Measurements from ENCODE around the gene HEMK1.

The HEMK1 gene

DNA sequence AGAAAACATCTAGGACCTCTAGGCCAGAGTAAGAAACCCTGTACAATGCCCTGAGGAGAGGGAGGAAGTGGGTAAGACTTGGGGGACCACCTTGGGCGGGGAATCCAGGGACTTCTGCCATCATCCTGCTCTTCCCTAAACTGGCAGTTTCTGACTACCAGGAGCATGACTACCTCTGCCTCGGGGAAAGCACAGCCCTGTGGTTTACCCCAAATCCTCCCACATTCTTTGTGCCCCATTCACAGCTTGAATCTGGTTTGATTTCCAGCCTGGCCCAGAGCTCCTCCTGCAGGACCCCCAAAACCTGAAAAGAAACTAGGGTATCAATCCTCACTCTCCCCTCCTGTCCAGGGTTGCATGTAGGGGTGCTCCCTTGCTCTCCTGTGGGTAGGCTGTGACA is 6.5 kb upstream of the HEMK1 start:
- Histone ChIP-seq H3K9me2 (replicated peaks; ENCODE audit: low read depth, low read length) (no peaks in the 10 kb centered on the region), H3K9me3 (ENCODE audit: insufficient read depth, low read depth, low read length) (no peaks in the 10 kb centered on the region), H3K4me1 (ENCODE audit: insufficient read depth, low read length, poor library complexity, severe bottlenecking) (peaks cover 7% of the 10 kb centered on the region), H3K36me3 (ENCODE audit: insufficient read depth, low read length) (no peaks in the 10 kb centered on the region), H2AFZ (ENCODE audit: low read length) (no peak overlapping the region), H3K4me3 (ENCODE audit: low read length, poor library complexity, severe bottlenecking) (no peak overlapping the region), H4K20me1 (ENCODE audit: insufficient read depth, low read length, poor library complexity, severe bottlenecking) (no peaks in the 10 kb centered on the region), H3K4me2 (ENCODE audit: low read depth, low read length, poor library complexity, severe bottlenecking) (no peak overlapping the region), H3F3A (ENCODE audit: low read depth) (no peaks in the 10 kb centered on the region), H3K9ac (ENCODE audit: low read depth, low read length, poor library complexity, severe bottlenecking) (no peak overlapping the region), H3K79me2 (ENCODE audit: insufficient read depth, low read length) (no peaks in the 10 kb centered on the region), H3K27me3 (ENCODE audit: insufficient read depth, low read length, poor library complexity, severe bottlenecking) (no peaks in the 10 kb centered on the region)
- TF ChIP-seq EZH2phosphoT487 (IDR thresholded peaks at IDR 0.05; ENCODE audit: borderline replicate concordance): no peak
- TF ChIP-seq CTCF (conservative IDR thresholded peaks at IDR 0.05; ENCODE audit: low read length): no peak

GRCh38 chr3:50563867-50564266 is 5.5 kb upstream of the HEMK1 start:
- peaks cover 12% of the 10 kb centered on the region for H3K4me1 ChIP-seq (ENCODE audit: insufficient read depth, low read length, poor library complexity, severe bottlenecking)
- no peaks in the 10 kb centered on the region for H3K79me2 ChIP-seq (ENCODE audit: insufficient read depth, low read length)
- no peak for TF ChIP-seq EZH2phosphoT487 (IDR thresholded peaks at IDR 0.05; ENCODE audit: borderline replicate concordance)
- TF ChIP-seq CTCF (conservative IDR thresholded peaks at IDR 0.05; ENCODE audit: low read length): no peak
- H3K4me3 ChIP-seq (ENCODE audit: low read length, poor library complexity, severe bottlenecking): no peak overlapping the region
- H3K36me3 ChIP-seq (ENCODE audit: insufficient read depth, low read length): no peaks in the 10 kb centered on the region
- H3F3A ChIP-seq (ENCODE audit: low read depth): no peaks in the 10 kb centered on the region
- no peak overlapping the region for H3K9ac ChIP-seq (ENCODE audit: low read depth, low read length, poor library complexity, severe bottlenecking)
- H3K9me3 ChIP-seq (ENCODE audit: insufficient read depth, low read depth, low read length): no peaks in the 10 kb centered on the region
- H3K9me2 ChIP-seq (replicated peaks; ENCODE audit: low read depth, low read length): no peaks in the 10 kb centered on the region
- no peaks in the 10 kb centered on the region for H4K20me1 ChIP-seq (ENCODE audit: insufficient read depth, low read length, poor library complexity, severe bottlenecking)
- H3K4me2 ChIP-seq (ENCODE audit: low read depth, low read length, poor library complexity, severe bottlenecking): no peak overlapping the region
- H2AFZ ChIP-seq (ENCODE audit: low read length): no peak overlapping the region
- no peaks in the 10 kb centered on the region for H3K27me3 ChIP-seq (ENCODE audit: insufficient read depth, low read length, poor library complexity, severe bottlenecking)

GRCh38 chr3:50564321-50564720 is 5.0 kb upstream of the HEMK1 start:
- no peaks in the 10 kb centered on the region for H3F3A ChIP-seq (ENCODE audit: low read depth)
- TF ChIP-seq CTCF (conservative IDR thresholded peaks at IDR 0.05; ENCODE audit: low read length) (no peak), EZH2phosphoT487 (IDR thresholded peaks at IDR 0.05; ENCODE audit: borderline replicate concordance) (no peak)
- no peak overlapping the region for H2AFZ ChIP-seq (ENCODE audit: low read length)
- no peaks in the 10 kb centered on the region for H3K9me3 ChIP-seq (ENCODE audit: insufficient read depth, low read depth, low read length)
- H3K9ac ChIP-seq (ENCODE audit: low read depth, low read length, poor library complexity, severe bottlenecking): no peak overlapping the region
- no peaks in the 10 kb centered on the region for H3K79me2 ChIP-seq (ENCODE audit: insufficient read depth, low read length)
- H3K4me1 ChIP-seq (ENCODE audit: insufficient read depth, low read length, poor library complexity, severe bottlenecking): peaks cover 12% of the 10 kb centered on the region
- H3K4me3 ChIP-seq (ENCODE audit: low read length, poor library complexity, severe bottlenecking): no peak overlapping the region
- H3K9me2 ChIP-seq (replicated peaks; ENCODE audit: low read depth, low read length): no peaks in the 10 kb centered on the region
- no peaks in the 10 kb centered on the region for H4K20me1 ChIP-seq (ENCODE audit: insufficient read depth, low read length, poor library complexity, severe bottlenecking)
- no peak overlapping the region for H3K4me2 ChIP-seq (ENCODE audit: low read depth, low read length, poor library complexity, severe bottlenecking)
- no peaks in the 10 kb centered on the region for H3K27me3 ChIP-seq (ENCODE audit: insufficient read depth, low read length, poor library complexity, severe bottlenecking)
- no peaks in the 10 kb centered on the region for H3K36me3 ChIP-seq (ENCODE audit: insufficient read depth, low read length)

Measured in Loucy (cell line).